Adrenal gland (tissue), 12 donors: ENCODE measurements around the gene ABL1. TPM values are rescaled to one million over a fixed set of nuclear protein-coding genes. Genes with fewer than 3 reads are reported as not detected.

Experiments
- DNase-seq, 7 donors: peaks; one replicate each; pipeline ENCODE4 v3.0.0-alpha.2; 2019 to 2020
- H3K27ac ChIP-seq, 5 donors: fragments of 200-600 bp; sonication (generic) in 4 of 5; 1 replicate in 3 of 5; 2 replicates in 2 of 5; pipeline versions ENCODE4 v1.5.1 to v1.8.0; 2016 to 2020; ENCODE audit warnings: mild to moderate bottlenecking in 1 of 5
- H3K27me3 ChIP-seq: fragments of 200-600 bp; 2 replicates; pipeline ENCODE4 v1.8.0; 2021
- H3K36me3 ChIP-seq, 2 donors: fragments of 200-600 bp; replicated peaks in 1 of 2; 1 replicate in 1 of 2; 2 replicates in 1 of 2; pipeline versions ENCODE4 v1.5.1 to v1.8.0; 2018 to 2022
- H3K4me1 ChIP-seq, 2 donors: fragments of 200-600 bp; replicated peaks in 1 of 2; 1 replicate in 1 of 2; 2 replicates in 1 of 2; pipeline versions ENCODE4 v1.5.1 to v1.8.0; 2018 to 2021
- H3K4me3 ChIP-seq, 4 donors: fragments of 200-600 bp; sonication (generic) in 3 of 4; one replicate each; pipeline ENCODE4 v1.5.1; 2016 to 2018
- H3K9me3 ChIP-seq, 3 donors: fragments of 200-600 bp; sonication (generic) in 1 of 3; replicated peaks in 1 of 3; 1 replicate in 2 of 3; 2 replicates in 1 of 3; pipeline versions ENCODE4 v1.5.1 to v1.8.0; 2016 to 2021
- POLR2A ChIP-seq, 2 donors: fragments of 450-650 bp; IDR thresholded peaks; one replicate each; pipeline ENCODE4 v1.6.1; 2017; ENCODE audit warnings: antibody characterized with exemption in 2 of 2, mild to moderate bottlenecking in 2 of 2, moderate library complexity in 1 of 2
- WGBS, 4 donors: extraction: QIAGEN DNeasy Blood & Tissue Kit in 2 of 4; methylation state at CpG; one replicate each; pipeline versions ENCODE4 v1.1.5 to v1.1.7; 2013 to 2017; 5-methylcytosine and 5-hydroxymethylcytosine counted together
- intact Hi-C, 2 donors: fragments of 100-400 bp; cut with DNase I; formaldehyde crosslinking; loops; one replicate each; pipeline versions ENCODE4 v1.14.1 to v1.15.0; 2022 to 2023
- polyA plus RNA-seq, 3 donors: library from polyadenylated mRNA; stranded (reverse); fragments of 200-250 nt in 2 of 3; fragments of 350-450 nt in 1 of 3; fragmentation: Illumina TruSeq in 1 of 3; extraction: RNeasy Lipid Tissue Mini Kit (QIAGEN cat#74804) in 1 of 3; gene quantifications; one replicate each; pipeline ENCODE4 v1.2.3, GENCODE V29; 2013 to 2014
- total RNA-seq, 9 donors: library from RNA; depleted of rRNA in 4 of 9; stranded (reverse); fragments of >200 nt in 4 of 9; fragments of 120-200 nt in 1 of 9; fragmentation: NEBNext Ultra II Directional in 1 of 9; extraction: Animal tissue kit (Norgen Biotek cat#: 25700) in 1 of 9; gene quantifications; one replicate each; pipeline versions ENCODE4 v1.1.0 to v1.2.4, GENCODE V29; 2013 to 2023
- TF ChIP-seq, protein P1 (sequence below), 6 experiments: fragments of 450-650 bp in 4 of 6; fragments of 200-600 bp in 2 of 6; sonication (generic) in 1 of 6; IDR thresholded peaks; 1 replicate in 5 of 6; 2 replicates in 1 of 6; pipeline versions ENCODE4 v1.5.1 to v1.8.0; 2016 to 2021; ENCODE audit warnings: antibody characterized with exemption in 6 of 6, mild to moderate bottlenecking in 2 of 6, moderate library complexity in 1 of 6
- donor health status: healthy with polysubstance abuse.
- donor health status: Bipolar disorder and iron deficiency.
- donor health status: DM: yes; HTN: yes; CAD: no.
- donor health status: DM: no; HTN: no; CAD: no.
- donor health status: DM: no; HTN: no; CAD: no.
- donor health status: DM: yes; HTN: yes; CAD: no.

The ABL1 gene
- total and polyA plus RNA-seq, 12 donors = 27.2 to 83.2 (median 45.7) TPM

- Histone ChIP-seq H3K27me3 (no peaks in the 10 kb centered on the region), H3K36me3 (no peaks in the 10 kb centered on the region), H3K9me3 (no peaks in the 10 kb centered on the region), H3K4me3 (no peak overlapping the region), H3K27ac (no peak overlapping the region), H3K4me1 (peaks cover 18 to 23% of the 10 kb centered on the region in 2 donors)
- 85 to 92% (median 88%) methylated on average over 5 of the region's 5 CpGs for WGBS, 4 donors
- no peak for TF ChIP-seq POLR2A (IDR thresholded peaks at IDR 0.05)
- TF ChIP-seq, protein P1, sequence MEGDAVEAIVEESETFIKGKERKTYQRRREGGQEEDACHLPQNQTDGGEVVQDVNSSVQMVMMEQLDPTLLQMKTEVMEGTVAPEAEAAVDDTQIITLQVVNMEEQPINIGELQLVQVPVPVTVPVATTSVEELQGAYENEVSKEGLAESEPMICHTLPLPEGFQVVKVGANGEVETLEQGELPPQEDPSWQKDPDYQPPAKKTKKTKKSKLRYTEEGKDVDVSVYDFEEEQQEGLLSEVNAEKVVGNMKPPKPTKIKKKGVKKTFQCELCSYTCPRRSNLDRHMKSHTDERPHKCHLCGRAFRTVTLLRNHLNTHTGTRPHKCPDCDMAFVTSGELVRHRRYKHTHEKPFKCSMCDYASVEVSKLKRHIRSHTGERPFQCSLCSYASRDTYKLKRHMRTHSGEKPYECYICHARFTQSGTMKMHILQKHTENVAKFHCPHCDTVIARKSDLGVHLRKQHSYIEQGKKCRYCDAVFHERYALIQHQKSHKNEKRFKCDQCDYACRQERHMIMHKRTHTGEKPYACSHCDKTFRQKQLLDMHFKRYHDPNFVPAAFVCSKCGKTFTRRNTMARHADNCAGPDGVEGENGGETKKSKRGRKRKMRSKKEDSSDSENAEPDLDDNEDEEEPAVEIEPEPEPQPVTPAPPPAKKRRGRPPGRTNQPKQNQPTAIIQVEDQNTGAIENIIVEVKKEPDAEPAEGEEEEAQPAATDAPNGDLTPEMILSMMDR (IDR thresholded peaks at IDR 0.05) = no peak
- DNase-seq = no peak
- intact Hi-C loops = loop anchor here in 1 of 2 donors (5.0 kb wide), 1 partner anchor 34 kb away; no protein-coding TSS in a partner anchor
Measured at GRCh38 chr9:130825809-130826208, 9.2 kb upstream of the ABL1 start.

DNA sequence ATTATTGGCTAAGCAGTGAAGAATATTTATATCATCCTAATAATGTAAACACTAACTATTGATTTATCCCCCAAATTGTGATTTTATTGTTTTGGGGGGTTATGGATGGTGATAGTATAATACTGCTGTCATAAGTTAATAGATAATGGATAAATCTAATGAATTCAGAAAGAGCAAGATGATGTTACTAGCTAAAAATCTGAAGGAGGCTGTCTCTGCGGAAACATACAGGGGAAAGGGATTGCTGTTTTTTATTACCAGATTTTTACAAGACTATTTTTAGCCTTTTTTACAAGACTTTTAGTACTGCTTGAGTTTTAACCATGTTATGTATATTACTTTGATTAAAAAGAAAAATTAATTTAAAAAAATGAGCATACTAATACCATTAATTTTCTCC, 5.3 kb upstream of the ABL1 start:
- intact Hi-C loops = loop anchor here in 1 of 2 donors (5.0 kb wide), 1 partner anchor 37 kb away; no protein-coding TSS in a partner anchor
- no peak for DNase-seq
- no peak for TF ChIP-seq POLR2A (IDR thresholded peaks at IDR 0.05)
- TF ChIP-seq, protein P1 (IDR thresholded peaks at IDR 0.05) = no peak
- Histone ChIP-seq H3K27me3 (no peaks in the 10 kb centered on the region), H3K27ac (no peak overlapping the region), H3K9me3 (no peaks in the 10 kb centered on the region), H3K4me1 (peaks cover 14 to 31% of the 10 kb centered on the region in 2 donors), H3K36me3 (no peaks in the 10 kb centered on the region), H3K4me3 (no peak overlapping the region)
- WGBS, 4 donors = 85 to 93% (median 89%) methylated on average over 1 of the region's 1 CpG

- H3K27me3 ChIP-seq = no peaks in the 10 kb centered on the region
- TF ChIP-seq POLR2A (IDR thresholded peaks at IDR 0.05) = no peak
- TF ChIP-seq, protein P1 (IDR thresholded peaks at IDR 0.05) = no peak
- H3K27ac ChIP-seq = no peak overlapping the region
- intact Hi-C loops = no loop called here
- peaks cover 9 to 26% of the 10 kb centered on the region in 2 donors for H3K4me1 ChIP-seq
- DNase-seq = no peak
- no peaks in the 10 kb centered on the region for H3K36me3 ChIP-seq
- H3K4me3 ChIP-seq = no peak overlapping the region
- 73 to 81% (median 78%) methylated on average over 3 of the region's 3 CpGs for WGBS, 4 donors
- no peaks in the 10 kb centered on the region for H3K9me3 ChIP-seq
Measured at GRCh38 chr9:130830231-130830760, 4.8 kb upstream of the ABL1 start.

DNA sequence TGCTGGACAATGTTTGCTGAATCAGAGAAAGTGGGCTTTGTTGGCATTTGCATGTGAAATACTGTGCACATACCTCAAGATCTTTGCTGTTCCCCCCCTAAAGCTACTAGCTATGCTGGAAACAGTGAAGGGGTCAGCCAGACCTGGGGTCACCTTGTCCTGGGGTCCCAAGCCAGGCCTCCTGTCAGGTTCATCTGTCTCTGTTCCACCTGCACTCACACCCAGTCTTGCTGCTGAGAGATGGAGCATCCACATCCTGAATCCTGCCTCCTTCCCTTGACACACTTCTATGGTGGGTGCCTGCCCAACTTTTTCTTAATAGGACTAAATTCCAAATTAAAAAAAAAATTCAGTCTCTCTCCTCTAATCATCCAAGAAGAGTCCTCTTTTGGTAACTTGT, 4.0 kb upstream of the ABL1 start:
- no peaks in the 10 kb centered on the region for H3K27me3 ChIP-seq
- H3K9me3 ChIP-seq = no peaks in the 10 kb centered on the region
- H3K27ac ChIP-seq = no peak overlapping the region
- H3K4me1 ChIP-seq = peaks cover 1 to 21% of the 10 kb centered on the region in 2 donors
- intact Hi-C loops = no loop called here
- no peaks in the 10 kb centered on the region for H3K36me3 ChIP-seq
- DNase-seq = no peak
- TF ChIP-seq POLR2A (IDR thresholded peaks at IDR 0.05) = no peak
- TF ChIP-seq, protein P1 (IDR thresholded peaks at IDR 0.05) = no peak
- no peak overlapping the region for H3K4me3 ChIP-seq
